Osteocyte (in vitro differentiated cells): ENCODE measurements around the gene KCTD16. TPM values are rescaled to one million over a fixed set of nuclear protein-coding genes. Genes with fewer than 3 reads are reported as not detected.

Source experiments
- DNase-seq: peaks from one replicate; pipeline ENCODE4 v3.0.0; 2021; ENCODE audit warnings: mixed read lengths; ENCODE audit not compliant: unreplicated experiment; ENCODE audit errors: extremely low spot score
- H3K27ac Mint-ChIP-seq: one replicate; pipeline ENCODE4 v1.8.0; 2021; ENCODE audit warnings: mild to moderate bottlenecking, mixed read lengths; ENCODE audit not compliant: unreplicated experiment
- H3K27me3 Mint-ChIP-seq: one replicate; pipeline ENCODE4 v1.8.0; 2021; ENCODE audit warnings: mixed read lengths; ENCODE audit not compliant: unreplicated experiment
- H3K36me3 Mint-ChIP-seq: one replicate; pipeline ENCODE4 v1.8.0; 2021; ENCODE audit warnings: mixed read lengths; ENCODE audit not compliant: unreplicated experiment
- H3K4me1 Mint-ChIP-seq: one replicate; pipeline ENCODE4 v1.8.0; 2021; ENCODE audit warnings: mixed read lengths; ENCODE audit not compliant: unreplicated experiment
- H3K4me3 Mint-ChIP-seq: one replicate; pipeline ENCODE4 v1.8.0; 2021; ENCODE audit warnings: mild to moderate bottlenecking, moderate library complexity, mixed read lengths; ENCODE audit not compliant: unreplicated experiment
- H3K9me3 Mint-ChIP-seq: one replicate; pipeline ENCODE4 v1.8.0; 2021; ENCODE audit warnings: mixed read lengths; ENCODE audit not compliant: unreplicated experiment
- CTCF ChIP-seq: fragments of 200-600 bp; sonication (generic); IDR thresholded peaks from 2 replicates; pipeline ENCODE4 v1.5.0; 2021; ENCODE audit warnings: antibody characterized with exemption, mild to moderate bottlenecking, moderate library complexity
- total RNA-seq: library from RNA; stranded (reverse); gene quantifications from 2 replicates; pipeline ENCODE4 v1.2.1, GENCODE V29; 2021

Gene KCTD16
- total RNA-seq, 1 donor from 2014 or later: 0.51 TPM

DNA sequence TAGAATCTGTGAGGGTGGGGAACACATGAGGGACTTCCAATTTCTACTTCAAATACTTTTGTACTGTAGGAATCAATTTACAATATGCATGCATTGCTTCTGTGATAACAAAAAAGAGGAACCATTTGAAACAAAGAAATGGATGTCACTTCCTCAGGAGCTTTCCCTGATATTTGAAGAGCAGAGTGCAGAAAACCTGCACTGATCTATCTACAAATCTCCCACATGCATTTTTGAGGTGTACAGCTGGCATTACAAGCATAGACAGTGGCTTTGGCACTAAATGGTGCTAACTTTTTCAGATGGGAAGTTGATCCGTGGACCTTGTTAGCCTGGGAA is 27.9 kb upstream of the KCTD16 start:
- Mint-ChIP-seq H3K4me1 (peaks cover 17% of the 10 kb centered on the region), H3K27me3 (peaks cover 5% of the 10 kb centered on the region), H3K36me3 (no peaks in the 10 kb centered on the region), H3K27ac (no peak overlapping the region), H3K4me3 (no peak overlapping the region), H3K9me3 (no peaks in the 10 kb centered on the region)
- TF ChIP-seq CTCF: no peak
- DNase-seq: no peak

DNA sequence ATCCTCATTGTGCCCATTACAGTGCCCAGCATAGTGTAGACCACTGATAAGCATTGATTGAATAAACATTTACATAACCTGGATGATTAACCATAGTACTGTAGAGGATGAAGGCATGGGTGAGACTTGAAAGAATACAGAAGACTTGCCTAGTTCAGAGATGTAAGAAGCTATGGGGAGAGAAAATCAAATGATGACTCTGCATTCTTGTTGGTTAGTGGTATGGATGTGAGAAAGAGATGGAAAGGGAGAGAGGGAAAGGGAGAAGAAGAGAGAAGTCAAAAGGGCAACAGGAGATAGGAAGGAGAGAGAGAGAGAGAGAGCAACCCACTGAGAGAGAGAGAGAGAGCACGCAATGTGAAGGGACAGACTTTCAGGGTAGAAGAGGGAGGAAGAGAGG is 27.0 kb upstream of the KCTD16 start:
- no peak for TF ChIP-seq CTCF
- no peaks in the 10 kb centered on the region for H3K9me3 Mint-ChIP-seq
- H3K36me3 Mint-ChIP-seq: no peaks in the 10 kb centered on the region
- H3K4me1 Mint-ChIP-seq: peaks cover 17% of the 10 kb centered on the region
- H3K4me3 Mint-ChIP-seq: no peak overlapping the region
- H3K27ac Mint-ChIP-seq: no peak overlapping the region
- no peak for DNase-seq
- peaks cover 5% of the 10 kb centered on the region for H3K27me3 Mint-ChIP-seq

DNA sequence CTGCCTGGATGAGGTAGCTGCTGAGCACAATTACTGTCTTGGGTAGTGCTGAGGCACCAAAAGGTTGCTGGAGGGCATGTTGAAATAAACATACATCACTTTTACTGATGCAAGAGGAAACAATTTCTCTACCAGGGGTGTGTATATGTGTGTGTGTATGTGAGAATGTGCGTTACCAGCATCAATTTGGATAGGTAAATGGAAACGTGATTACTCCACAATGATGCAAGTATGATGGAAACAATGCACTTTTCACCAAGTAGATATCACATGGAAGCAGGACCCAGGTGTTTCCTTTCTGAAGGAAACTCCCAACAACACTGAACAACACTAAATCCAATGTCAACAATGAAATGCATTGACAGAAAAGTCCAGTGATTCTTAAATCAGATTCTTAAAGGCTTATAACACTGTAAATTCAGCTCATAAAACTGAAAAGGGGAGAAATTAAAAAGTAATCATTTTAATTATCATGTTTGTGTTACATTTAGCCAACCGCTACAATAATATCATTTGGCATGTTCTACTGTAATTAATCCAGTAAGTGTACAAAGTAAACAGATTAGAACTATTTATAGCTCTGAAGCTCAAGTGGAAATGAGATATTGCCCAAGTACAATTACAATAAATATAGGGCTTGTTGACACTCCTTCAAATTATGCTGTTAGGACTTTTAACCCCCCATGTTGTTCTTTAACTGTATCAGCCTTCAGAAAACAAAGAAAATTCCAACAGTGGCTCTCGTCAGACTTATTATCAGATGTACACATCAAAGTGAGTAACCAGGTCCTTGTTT is 25.5 kb upstream of the KCTD16 start:
- H3K9me3 Mint-ChIP-seq: no peaks in the 10 kb centered on the region
- H3K27ac Mint-ChIP-seq: no peak overlapping the region
- no peak for TF ChIP-seq CTCF
- H3K4me3 Mint-ChIP-seq: no peak overlapping the region
- H3K4me1 Mint-ChIP-seq: peaks cover 4% of the 10 kb centered on the region
- DNase-seq: no peak
- H3K36me3 Mint-ChIP-seq: no peaks in the 10 kb centered on the region
- H3K27me3 Mint-ChIP-seq: peaks cover 5% of the 10 kb centered on the region

- Mint-ChIP-seq H3K27ac (no peak overlapping the region), H3K4me1 (no peaks in the 10 kb centered on the region), H3K27me3 (no peaks in the 10 kb centered on the region), H3K9me3 (no peaks in the 10 kb centered on the region), H3K36me3 (no peaks in the 10 kb centered on the region), H3K4me3 (no peak overlapping the region)
- no peak for DNase-seq
- TF ChIP-seq CTCF: no peak
These were observed 19.6 kb upstream of the KCTD16 start for GRCh38 chr5:144151026-144151425.

GRCh38 chr5:144156767-144157171 is 13.9 kb upstream of the KCTD16 start:
- no peak overlapping the region for H3K27ac Mint-ChIP-seq
- H3K4me3 Mint-ChIP-seq: no peak overlapping the region
- TF ChIP-seq CTCF: no peak
- no peak for DNase-seq
- H3K36me3 Mint-ChIP-seq: peaks cover 17% of the 10 kb centered on the region
- no peaks in the 10 kb centered on the region for H3K9me3 Mint-ChIP-seq
- H3K4me1 Mint-ChIP-seq: no peaks in the 10 kb centered on the region
- no peaks in the 10 kb centered on the region for H3K27me3 Mint-ChIP-seq
